GM19468 (cell line): ENCODE data around the gene TXNDC2.
"Not testable (repeated sequence)": the region's sequence is repeated elsewhere in the genome, so short reads cannot be mapped to it uniquely, and the experiment has no call there.

ENCODE experiments used
- ATAC-seq: cut with Tn5 transposase; IDR thresholded peaks from one replicate; pipeline ENCODE4 v1.9.1; 2021; ENCODE audit warnings: mild to moderate bottlenecking, moderate library complexity, moderate number of reproducible peaks; ENCODE audit not compliant: unreplicated experiment; ENCODE audit errors: extremely low read depth

TXNDC2 gene

GRCh38 chr18:9878095-9878494 lies 7.7 kb upstream of the TXNDC2 start:
- no peak for ATAC-seq

- ATAC-seq = no peak
Observed at GRCh38 chr18:9878783-9879242, 7.0 kb upstream of the TXNDC2 start.

GRCh38 chr18:9884090-9884489 lies 1.7 kb upstream of the TXNDC2 start:
- no peak for ATAC-seq

- ATAC-seq = no peak
Observed at GRCh38 chr18:9884532-9885140, 1.1 kb upstream of the TXNDC2 start.

GRCh38 chr18:9886005-9886348 lies 204 bp downstream of the TXNDC2 start:
- ATAC-seq = no peak

GRCh38 chr18:9887992-9888391 lies 2.2 kb downstream of the TXNDC2 start:
- no peak for ATAC-seq

- no peak for ATAC-seq
Observed at GRCh38 chr18:9890196-9890595, 4.4 kb downstream of the TXNDC2 start.

- ATAC-seq = no peak
Observed at GRCh38 chr18:9890957-9891356, 5.2 kb downstream of the TXNDC2 start.

GRCh38 chr18:9891515-9891914 lies 5.7 kb downstream of the TXNDC2 start:
- ATAC-seq = not testable (repeated sequence)

GRCh38 chr18:9894454-9895068 lies 8.8 kb downstream of the TXNDC2 start:
- ATAC-seq = no peak

GRCh38 chr18:9897129-9897528 lies 11.4 kb downstream of the TXNDC2 start:
- ATAC-seq = no peak

- ATAC-seq = not testable (repeated sequence)
Observed at GRCh38 chr18:9897787-9898291, 12.1 kb downstream of the TXNDC2 start.

GRCh38 chr18:9898792-9899549 lies 13.2 kb downstream of the TXNDC2 start:
- no peak for ATAC-seq

GRCh38 chr18:9899550-9899930 lies 13.8 kb downstream of the TXNDC2 start:
- not testable (repeated sequence) for ATAC-seq

- ATAC-seq = no peak
Observed at GRCh38 chr18:9900699-9901098, 14.9 kb downstream of the TXNDC2 start.

- no peak for ATAC-seq
Observed at GRCh38 chr18:9901377-9901776, 15.6 kb downstream of the TXNDC2 start.

GRCh38 chr18:9902264-9902663 lies 16.5 kb downstream of the TXNDC2 start:
- not testable (repeated sequence) for ATAC-seq

GRCh38 chr18:9902832-9903231 lies 17.1 kb downstream of the TXNDC2 start:
- ATAC-seq = no peak

- ATAC-seq = no peak
Observed at GRCh38 chr18:9905401-9905922, 19.7 kb downstream of the TXNDC2 start.

- no peak for ATAC-seq
Observed at GRCh38 chr18:9906481-9906880, 20.7 kb downstream of the TXNDC2 start.

- ATAC-seq = no peak
Observed at GRCh38 chr18:9907867-9908266, 22.1 kb downstream of the TXNDC2 start.
